NCI-H2227 (cell line): ENCODE measurements around the gene GLT6D1.

Source experiments
- DNase-seq: peaks from one replicate; lab custom pipeline; 2025; ENCODE audit not compliant: unreplicated experiment; lab: John Stamatoyannopoulos, UW

The GLT6D1 gene

DNA sequence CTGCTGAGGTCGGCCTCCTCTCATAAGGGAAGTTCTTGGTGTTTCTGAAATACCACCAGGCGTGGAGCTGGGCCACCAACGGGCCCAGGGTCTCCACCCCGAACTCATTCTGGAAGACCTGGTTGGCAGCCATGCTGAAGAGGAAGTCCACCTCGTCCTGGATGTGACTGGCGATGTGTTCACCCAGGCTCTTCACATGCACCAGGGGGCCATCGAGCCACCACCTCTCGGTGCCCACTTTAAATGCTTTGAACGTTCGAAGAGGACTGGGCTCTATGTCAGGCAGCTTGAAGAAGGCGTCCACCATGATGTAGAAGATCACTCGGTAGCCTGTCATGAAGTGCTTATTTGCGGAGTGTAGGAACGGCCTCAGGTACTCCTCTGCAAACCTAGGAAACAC, 15.1 kb downstream of the GLT6D1 start:
- no peak for DNase-seq

DNA sequence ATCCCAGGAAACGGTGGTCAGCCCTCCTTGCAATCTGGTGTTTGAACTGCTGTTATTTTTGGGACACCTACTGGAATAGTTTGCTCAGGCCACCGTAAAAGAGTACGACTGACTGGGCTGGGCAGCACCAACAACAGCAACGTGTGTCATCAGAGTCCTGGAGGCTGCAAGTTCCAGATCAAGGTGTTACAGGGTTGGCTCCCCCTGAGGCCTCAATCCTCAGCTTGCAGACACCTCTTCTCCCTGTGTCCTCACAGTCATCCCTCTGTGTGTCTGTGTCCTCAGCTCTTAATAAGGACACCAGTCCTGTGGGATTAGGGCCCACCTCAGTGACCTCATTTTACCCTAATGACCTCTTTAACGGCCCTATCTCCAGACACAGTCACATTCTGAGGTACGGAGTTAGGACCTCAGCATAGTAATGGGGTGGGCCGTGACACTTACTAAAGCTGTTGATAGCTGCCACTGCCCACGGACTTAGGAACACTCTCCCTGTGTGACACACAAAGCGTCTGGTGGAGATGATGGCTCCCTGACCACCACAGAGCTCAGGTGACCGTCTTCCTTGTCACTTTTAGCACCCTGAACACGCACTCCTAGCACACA, 16.8 kb downstream of the GLT6D1 start:
- DNase-seq = no peak

DNA sequence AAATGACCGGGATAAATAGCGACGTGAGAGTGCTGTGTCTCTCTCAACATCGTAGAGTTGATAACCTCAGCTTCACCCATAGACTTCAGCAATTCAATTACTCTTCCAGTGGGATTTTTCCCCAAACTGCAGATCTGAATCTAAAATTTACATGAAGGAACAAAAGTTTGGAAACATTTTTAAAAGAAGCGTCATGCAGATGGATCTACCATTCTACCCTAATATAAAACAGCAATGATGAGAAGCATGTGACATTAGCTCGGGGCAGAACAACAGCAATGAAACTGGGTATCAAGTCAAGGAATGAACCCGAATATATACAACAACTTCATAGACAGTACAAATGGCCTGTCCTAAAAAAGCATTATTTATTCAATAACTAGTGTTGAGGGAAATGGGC, 18.8 kb downstream of the GLT6D1 start:
- no peak for DNase-seq

- DNase-seq = no peak
These were observed 19.8 kb downstream of the GLT6D1 start for GRCh38 chr9:135619599-135619886.

DNA sequence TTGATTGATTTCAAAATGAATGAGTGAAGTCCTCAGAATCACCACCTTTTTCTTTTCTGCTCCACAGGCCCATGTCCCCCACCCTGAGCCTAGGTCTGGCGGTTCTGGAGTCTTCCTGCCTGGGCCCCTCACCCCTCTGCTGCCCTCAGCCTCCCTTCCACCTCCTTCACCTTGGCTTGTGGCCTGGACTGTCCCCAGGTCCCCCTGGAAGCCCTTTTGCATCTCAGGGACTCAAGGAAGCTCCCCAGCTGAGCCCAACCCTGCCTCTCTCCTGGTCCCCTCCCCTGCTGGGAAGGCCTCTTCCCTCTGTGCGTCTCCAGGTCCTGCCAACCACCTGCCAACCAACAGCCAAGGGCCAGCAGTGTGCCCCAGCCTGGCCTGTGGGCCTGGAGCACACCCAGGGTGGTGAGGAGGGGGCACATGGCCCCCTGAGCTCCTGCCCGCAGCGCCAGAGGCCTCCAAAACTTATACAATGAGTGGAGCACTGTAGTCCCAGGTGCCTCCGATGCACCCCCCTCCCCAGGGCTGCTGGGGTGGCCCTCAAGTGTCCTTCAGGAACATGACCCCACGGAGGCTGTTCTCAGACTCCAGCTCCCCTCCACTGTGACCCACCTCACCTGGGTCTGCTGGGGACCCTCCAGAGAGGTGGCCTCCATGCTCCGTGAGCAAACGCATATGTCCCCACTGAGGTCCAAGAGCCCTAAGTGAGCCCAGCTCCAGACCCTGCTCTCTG, 20.3 kb downstream of the GLT6D1 start:
- no peak for DNase-seq

- DNase-seq = no peak
These were observed 21.3 kb downstream of the GLT6D1 start for GRCh38 chr9:135617991-135618411.

DNA sequence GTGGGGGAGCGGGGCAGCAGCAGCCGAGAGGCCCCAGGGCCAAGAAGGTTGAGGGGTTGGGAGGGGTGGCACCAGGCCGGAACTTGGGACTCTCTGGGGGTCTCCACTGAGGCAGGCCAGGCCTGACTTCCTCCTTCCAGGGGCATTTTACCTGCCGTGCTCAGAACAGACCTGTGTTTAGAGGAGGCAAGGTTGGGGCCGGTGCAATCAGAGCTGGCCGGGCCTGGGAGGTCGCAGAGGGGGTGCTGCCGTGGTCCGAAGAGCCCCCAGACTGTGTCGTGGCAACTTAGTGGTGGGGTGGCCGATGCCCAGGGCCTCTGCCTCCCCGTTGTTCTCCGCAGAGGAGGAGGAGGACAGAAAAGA, 21.8 kb downstream of the GLT6D1 start:
- no peak for DNase-seq

- no peak for DNase-seq
These were observed 22.5 kb downstream of the GLT6D1 start for GRCh38 chr9:135616619-135617537.

GRCh38 chr9:135615666-135616618, 23.4 kb downstream of the GLT6D1 start:
- DNase-seq = no peak

GRCh38 chr9:135614821-135615665, 24.3 kb downstream of the GLT6D1 start:
- DNase-seq = no peak

GRCh38 chr9:135613946-135614805, 25.2 kb downstream of the GLT6D1 start:
- DNase-seq = no peak

DNA sequence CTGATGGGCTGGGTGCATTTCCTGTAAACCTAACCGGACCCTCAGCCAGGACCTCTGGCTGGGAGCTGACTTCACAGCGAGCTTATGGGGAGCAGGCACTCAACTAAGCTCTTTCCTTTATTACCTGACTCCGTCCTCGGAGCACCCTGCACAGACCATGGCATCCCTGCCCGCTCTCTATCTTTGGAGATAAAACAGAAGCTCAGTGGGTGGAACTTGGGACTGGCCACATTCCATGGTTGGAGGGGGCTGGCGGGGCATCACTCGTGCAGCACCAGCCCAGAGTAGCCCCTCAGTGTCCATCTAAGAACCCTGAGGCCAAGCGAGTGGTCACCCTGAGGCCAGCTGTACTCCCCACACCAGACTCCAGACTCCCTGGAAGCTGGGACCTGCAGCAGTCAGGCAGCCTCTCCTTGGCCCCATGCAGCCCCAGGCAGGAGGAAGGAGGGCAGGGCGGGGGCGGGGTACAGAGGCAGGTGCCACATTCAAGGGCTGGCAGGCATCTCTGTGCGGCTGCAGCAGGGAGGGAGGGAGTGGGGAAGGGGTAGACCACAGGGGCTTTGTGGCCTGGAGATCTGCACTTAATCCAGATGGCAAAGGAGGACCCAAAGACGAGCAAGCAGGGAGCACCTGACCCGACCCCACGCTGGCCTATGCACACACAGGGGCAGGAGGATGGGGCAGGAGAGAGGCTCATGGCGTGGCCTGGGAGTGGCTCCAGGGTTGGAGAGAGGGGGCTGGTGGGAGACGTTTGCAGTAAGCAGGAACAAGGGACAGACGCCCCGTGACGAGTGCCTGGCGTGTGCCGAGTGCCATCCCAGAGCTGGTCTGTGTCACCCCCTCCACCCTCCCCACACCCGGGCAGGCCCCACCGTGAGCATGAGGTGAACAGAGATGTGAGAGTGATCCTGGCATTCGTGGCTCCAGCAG, 26.1 kb downstream of the GLT6D1 start:
- DNase-seq = no peak

DNA sequence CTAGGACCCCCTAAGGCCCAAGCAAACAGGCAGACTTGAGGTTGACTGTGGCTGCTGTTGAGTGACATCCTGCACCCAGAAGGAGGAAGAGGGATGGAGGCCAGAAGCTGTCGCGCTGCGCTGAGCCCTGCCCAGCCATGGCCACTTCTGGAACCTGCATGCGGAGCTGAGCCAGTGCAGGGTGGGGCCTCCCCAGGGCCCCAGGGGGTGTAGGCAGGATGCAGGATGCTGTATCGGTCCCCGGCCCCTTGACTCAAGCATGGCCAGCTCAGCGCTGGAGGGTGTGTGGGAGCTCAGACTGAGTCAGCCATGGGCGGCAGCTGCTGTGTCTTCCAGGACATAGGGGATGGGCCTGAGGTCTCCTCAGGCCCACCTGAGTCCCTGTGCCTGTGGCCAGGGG, 26.9 kb downstream of the GLT6D1 start:
- no peak for DNase-seq

GRCh38 chr9:135611875-135612209, 27.5 kb downstream of the GLT6D1 start:
- no peak for DNase-seq

DNA sequence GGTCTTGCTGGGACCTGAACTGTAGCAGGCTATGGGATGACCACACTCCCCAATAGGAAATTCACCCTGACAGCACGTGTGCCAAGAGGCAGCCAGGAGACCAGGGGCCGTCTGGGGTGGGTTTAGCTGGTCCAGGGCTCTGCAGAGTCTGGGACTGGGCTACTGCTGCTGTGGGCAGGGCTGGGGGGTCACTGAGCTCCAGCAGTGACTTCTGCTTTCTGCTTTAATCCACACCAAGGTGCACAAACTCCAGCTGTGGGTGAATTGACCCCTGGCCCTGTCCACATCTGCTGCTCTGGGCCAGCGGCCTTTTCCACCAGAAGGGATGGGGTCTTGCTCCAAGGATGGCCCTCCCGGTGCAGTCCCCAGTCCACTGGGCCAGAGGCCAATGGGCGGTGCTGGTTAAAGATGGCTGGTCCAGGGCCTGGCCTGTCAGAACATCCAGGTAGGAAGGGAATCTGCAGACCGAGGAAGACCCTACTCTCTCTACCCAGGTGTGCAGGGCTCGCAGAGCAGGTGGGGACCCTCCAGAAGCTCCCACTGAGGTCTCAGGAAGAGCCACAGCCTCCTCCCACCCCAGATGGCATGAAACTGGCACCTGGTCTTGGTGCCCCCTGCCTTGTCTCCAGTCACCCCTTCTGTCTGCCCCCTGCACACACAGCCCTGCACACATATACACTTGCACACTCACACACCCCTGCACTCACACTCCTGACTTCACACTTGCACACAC, 28.0 kb downstream of the GLT6D1 start:
- DNase-seq = no peak

GRCh38 chr9:135610290-135611141, 28.8 kb downstream of the GLT6D1 start:
- no peak for DNase-seq
